ENCODE results near the gene TFR2. TPM values are rescaled to one million over a fixed set of nuclear protein-coding genes. Genes with fewer than 3 reads are reported as not detected.

The TFR2 gene
- total RNA-seq (2022; extraction: Qiagen RNA extraction), result 1.7 to 3.0 TPM (median 2.7 TPM) in 5 replicates

DNA sequence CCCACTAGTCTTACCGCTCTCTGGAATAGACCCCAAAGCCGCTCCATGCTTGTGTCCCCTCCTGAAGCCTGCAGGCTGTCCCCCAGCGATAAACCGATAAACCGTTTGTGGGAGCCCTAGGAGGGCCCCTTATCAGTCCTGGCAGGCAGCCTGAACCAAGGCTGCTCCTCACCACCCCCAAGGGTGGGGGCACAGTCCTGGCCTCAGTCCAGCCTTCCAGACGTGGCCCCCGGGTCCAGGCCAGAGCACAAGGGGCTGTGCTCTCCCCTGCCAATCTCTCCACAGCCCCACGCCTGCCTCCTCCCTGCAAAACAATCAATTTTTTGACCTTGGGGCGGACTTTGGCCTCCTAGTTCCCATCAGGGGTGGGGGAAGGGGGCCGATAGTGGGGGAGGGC, at the start of gene TFR2:
Gene TFR2, minus strand, starts transcription at position 90 of the 397 bp plus-strand sequence. Its CDS starts 43 bp downstream, at position 47.

DNA sequence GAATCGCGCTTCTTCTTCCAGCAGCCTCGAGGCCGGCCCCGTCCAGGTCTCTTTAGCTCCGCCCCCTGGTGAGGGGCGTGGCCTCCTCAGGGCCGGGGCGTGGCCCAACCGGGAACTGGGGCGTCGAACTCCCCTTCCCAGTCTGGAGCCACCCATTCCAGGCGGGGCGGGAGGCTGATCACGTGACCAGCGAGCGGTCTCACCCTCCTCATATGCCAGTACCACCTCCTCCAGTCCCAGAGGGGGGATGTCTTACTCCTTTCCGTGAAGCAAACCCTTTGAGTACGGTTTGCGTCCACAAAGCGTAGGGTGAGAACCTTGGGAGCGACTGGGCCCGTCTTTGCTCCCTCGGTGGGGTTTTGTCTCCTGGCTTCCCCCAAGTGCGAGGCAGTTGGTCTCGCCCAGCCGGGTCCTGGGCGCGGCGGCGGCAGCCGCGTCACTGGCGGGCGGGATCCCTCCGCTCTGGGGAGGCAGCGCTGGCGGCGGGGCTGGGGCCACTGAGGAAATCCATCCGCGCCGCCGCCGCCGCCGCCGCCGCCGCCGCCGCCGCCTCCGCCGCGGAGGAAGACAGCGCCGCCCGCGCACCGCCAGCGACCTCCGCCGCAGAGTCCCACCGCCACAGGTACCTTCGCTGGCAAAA, 32.1 kb upstream of the TFR2 start, which contains the start of gene GNB2:
Gene GNB2, plus strand, starts transcription at position 439 of the 640 bp plus-strand sequence. CDS start 2,526 bp downstream, outside the sequence.

DNA sequence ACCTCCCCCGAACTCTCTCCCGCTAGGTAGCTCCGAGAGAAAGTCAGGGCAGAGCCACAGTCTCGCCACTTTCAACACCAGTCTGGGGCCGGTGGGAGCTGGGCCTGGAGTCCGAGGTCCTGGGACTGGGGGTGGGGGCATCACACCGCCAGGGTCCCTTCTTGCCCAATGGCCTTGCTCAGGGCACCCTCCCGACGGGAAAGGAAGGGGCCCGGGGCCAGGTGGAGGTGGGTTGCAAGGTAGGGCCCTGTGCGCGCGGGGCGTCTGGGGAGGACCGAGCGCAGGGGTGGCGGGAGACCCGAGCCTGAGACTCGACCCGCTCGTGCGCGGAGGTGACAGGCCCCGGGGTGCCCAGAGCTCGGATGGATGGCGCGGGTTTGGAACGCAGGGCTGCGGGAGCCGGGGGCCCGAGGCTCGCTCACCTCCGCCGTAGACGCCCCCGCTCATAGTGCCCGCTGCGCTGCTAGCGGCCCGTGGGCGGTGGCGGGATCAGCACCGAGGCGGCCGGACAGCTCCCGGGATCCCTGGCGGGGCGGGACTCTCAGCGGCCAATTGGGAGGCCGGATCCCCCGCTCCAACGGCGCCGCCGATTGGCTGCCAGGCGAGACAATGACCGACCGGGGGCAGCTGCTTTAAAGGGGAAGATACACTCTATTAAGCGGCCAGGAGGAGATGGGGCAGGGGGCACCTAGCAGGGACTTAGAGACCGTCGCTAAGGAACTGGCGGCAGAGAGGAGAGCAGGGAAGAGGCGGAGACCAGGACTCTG, 14.7 kb upstream of the TFR2 start, which contains the start of gene ACTL6B:
Gene ACTL6B, minus strand, starts transcription at position 541 of the 767 bp plus-strand sequence. Its CDS starts 94 bp downstream, at position 447.

DNA sequence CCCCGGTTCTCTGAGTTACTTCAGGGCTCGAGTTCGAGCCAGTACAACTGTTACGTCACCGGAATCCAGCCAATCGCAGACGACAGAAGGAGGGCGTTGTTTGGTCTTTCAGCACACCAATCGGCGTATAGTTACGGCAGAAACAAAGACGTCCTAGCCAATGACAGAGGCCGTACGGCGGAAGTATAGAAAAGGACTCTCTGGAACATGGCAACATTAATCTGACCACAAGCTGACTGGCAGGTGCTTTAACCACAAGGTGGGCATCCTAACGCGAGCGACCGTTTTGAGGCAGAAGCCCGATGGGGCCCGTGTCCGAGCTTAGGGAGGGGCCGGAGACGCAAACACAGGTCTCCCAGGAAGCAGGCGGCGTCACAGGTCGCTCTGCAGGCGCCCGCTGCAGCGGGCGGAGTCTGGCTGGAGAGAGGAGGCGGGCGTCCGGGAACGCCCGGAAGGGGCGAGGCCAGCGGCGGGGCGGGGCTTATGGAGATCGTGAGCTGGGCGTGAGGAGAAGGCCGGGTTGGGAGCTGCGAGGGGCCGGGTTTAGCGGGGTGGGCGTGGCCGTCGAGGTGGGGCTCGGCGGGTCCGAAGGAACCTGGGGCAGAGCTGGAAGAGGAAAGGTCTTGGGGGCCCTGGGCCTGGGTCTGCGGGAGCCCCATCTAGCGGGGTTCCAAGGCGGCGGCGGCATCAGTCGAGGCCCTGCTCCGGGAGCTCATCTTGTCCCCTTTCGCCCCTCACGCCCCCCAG, 29.2 kb downstream of the TFR2 start, which contains the start of gene MOSPD3:
Gene MOSPD3, plus strand, starts transcription at position 558 of the 747 bp plus-strand sequence. CDS start 252 bp downstream, outside the sequence.

GRCh38 chr7:100586266-100587025, 54.9 kb downstream of the TFR2 start, which contains the start of gene FBXO24:
FBXO24 (plus strand) TSS chr7:100586328; CDS start chr7:100586626, 298 bp downstream.

DNA sequence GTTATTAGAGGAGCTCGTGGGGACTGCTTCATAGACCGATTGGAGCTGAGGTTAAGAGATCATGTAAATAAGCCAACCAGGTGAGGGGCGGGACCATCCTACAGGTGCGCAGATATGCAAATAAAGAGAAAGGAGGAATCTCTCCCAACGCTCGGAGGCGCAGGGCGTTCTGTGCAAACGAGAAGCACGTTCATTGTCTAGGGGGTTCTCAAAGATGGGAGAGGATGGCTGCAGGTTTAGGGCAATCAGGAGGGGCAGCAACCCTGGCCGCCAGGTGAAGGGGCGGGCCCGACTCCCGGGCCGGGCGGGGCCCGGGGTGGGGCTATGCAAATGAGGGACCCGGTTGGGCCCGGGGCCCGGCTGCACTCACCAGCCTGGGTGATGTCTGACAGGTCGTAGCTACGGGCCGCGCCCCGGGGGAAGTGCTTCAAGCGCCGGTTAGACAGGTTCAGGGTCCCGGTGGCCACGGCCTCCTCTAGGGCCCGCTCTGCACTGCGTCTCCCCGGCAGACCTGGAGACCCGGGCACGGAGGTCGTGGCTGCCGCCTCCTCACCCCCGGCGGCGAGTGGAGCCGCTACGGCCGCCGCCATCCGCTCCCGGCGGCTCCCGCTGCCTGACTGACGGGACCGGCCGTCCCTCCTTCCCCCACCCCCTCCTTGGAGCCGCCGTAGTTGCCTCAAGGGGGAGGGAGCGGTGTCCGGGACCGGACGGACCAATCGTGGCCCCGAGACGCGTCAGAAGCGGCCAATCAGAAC, 55.7 kb downstream of the TFR2 start, which contains the start of gene LRCH4:
Gene LRCH4, minus strand, starts transcription at position 619 of the 755 bp plus-strand sequence. Its CDS starts 29 bp downstream, at position 590.

GRCh38 chr7:100573691-100574361, 67.5 kb downstream of the TFR2 start, which contains the start of gene SAP25:
SAP25 (minus strand) TSS chr7:100573900; CDS start chr7:100573742, 158 bp downstream.

Other genes with a start within 250 kb of the TFR2 start
- gene ZCWPW1, start 212.8 kb downstream of the TFR2 start, total RNA-seq (2022; extraction: Qiagen RNA extraction), result 0.85 to 1.9 TPM (median 1.3 TPM) in 5 replicates
- 38.4 to 47.7 TPM (median 42.2 TPM) in 5 replicates for gene MEPCE, start 211.7 kb downstream of the TFR2 start, total RNA-seq (2022; extraction: Qiagen RNA extraction)
- gene PPP1R35, start 205.1 kb downstream of the TFR2 start, total RNA-seq (2022; extraction: Qiagen RNA extraction), result 31.6 to 58.1 TPM (median 51.3 TPM) in 5 replicates
- gene SPACDR, start 177.3 kb downstream of the TFR2 start, total RNA-seq (2022; extraction: Qiagen RNA extraction), result 0.48 to 0.94 TPM (median 0.89 TPM) in 5 replicates
- 43.7 to 57.5 TPM (median 54.5 TPM) in 5 replicates for gene TSC22D4, start 162.3 kb downstream of the TFR2 start, total RNA-seq (2022; extraction: Qiagen RNA extraction)
- gene NYAP1, start 157.6 kb downstream of the TFR2 start, total RNA-seq (2022; extraction: Qiagen RNA extraction), result 2.7 to 6.3 TPM (median 4.1 TPM) in 5 replicates
- gene AGFG2, start 102.3 kb downstream of the TFR2 start, total RNA-seq (2022; extraction: Qiagen RNA extraction), result 26.8 to 45.2 TPM (median 37.4 TPM) in 5 replicates
- gene SAP25, start 67.7 kb downstream of the TFR2 start, total RNA-seq (2022; extraction: Qiagen RNA extraction), result 0.34 to 0.60 TPM (median 0.53 TPM) in 4 of 5 replicates, not detected in the other
- gene LRCH4, start 55.4 kb downstream of the TFR2 start, total RNA-seq (2022; extraction: Qiagen RNA extraction), result 12.3 to 18.3 TPM (median 16.0 TPM) in 5 replicates
- 0.12 to 0.56 TPM (median 0.28 TPM) in 4 of 5 replicates, not detected in the other for gene FBXO24, start 55.2 kb downstream of the TFR2 start, total RNA-seq (2022; extraction: Qiagen RNA extraction)
- 7.7 to 12.2 TPM (median 8.8 TPM) in 5 replicates for gene PCOLCE, start 39.2 kb downstream of the TFR2 start, total RNA-seq (2022; extraction: Qiagen RNA extraction)
- 16.7 to 21.3 TPM (median 19.8 TPM) in 5 replicates for gene MOSPD3, start 29.0 kb downstream of the TFR2 start, total RNA-seq (2022; extraction: Qiagen RNA extraction)
- gene ACTL6B, start 14.9 kb upstream of the TFR2 start, total RNA-seq (2022; extraction: Qiagen RNA extraction), result not detected in 5 replicates
- gene GNB2, start 32.2 kb upstream of the TFR2 start, total RNA-seq (2022; extraction: Qiagen RNA extraction), result 164 to 260 TPM (median 253 TPM) in 5 replicates
- gene GIGYF1, start 52.7 kb upstream of the TFR2 start, total RNA-seq (2022; extraction: Qiagen RNA extraction), result 11.8 to 23.5 TPM (median 18.2 TPM) in 5 replicates
- 69.2 to 97.1 TPM (median 91.2 TPM) in 5 replicates for gene POP7, start 64.6 kb upstream of the TFR2 start, total RNA-seq (2022; extraction: Qiagen RNA extraction)
- gene EPO, start 78.9 kb upstream of the TFR2 start, total RNA-seq (2022; extraction: Qiagen RNA extraction), result 0.10 to 0.12 TPM in 2 of 5 replicates, not detected in the others
- not detected in 5 replicates for gene ZAN, start 92.0 kb upstream of the TFR2 start, total RNA-seq (2022; extraction: Qiagen RNA extraction)
- gene EPHB4, start 186.0 kb upstream of the TFR2 start, total RNA-seq (2022; extraction: Qiagen RNA extraction), result 33.1 to 44.5 TPM (median 43.5 TPM) in 5 replicates
- gene SLC12A9, start 211.2 kb upstream of the TFR2 start, total RNA-seq (2022; extraction: Qiagen RNA extraction), result 9.2 to 17.7 TPM (median 14.8 TPM) in 5 replicates
- 41.1 to 59.3 TPM (median 54.1 TPM) in 5 replicates for gene TRIP6, start 225.8 kb upstream of the TFR2 start, total RNA-seq (2022; extraction: Qiagen RNA extraction)
- 117 to 143 TPM (median 142 TPM) in 5 replicates for gene SRRT, start 233.6 kb upstream of the TFR2 start, total RNA-seq (2022; extraction: Qiagen RNA extraction)
- 3.3 to 7.2 TPM (median 6.4 TPM) in 5 replicates for gene UFSP1, start 248.2 kb upstream of the TFR2 start, total RNA-seq (2022; extraction: Qiagen RNA extraction)